Measurements from ENCODE around the gene MESP2. TPM values are rescaled to one million over a fixed set of nuclear protein-coding genes. Genes with fewer than 3 reads are reported as not detected.

MESP2 gene
- not detected for polyA plus RNA-seq

GRCh38 chr15:89776274-89777072 is at the start of gene MESP2:
TSS of gene MESP2 (plus strand) at chr15:89776332. CDS start at chr15:89776358, 26 bp downstream.
- Mint-ChIP-seq H3K4me1 (peaks cover 9 to 11% (median 10%) of the 10 kb centered on the region in 3 donors), H3K36me3 (no peaks in the 10 kb centered on the region), H3K27ac (no peak within 1 kb of the TSS), H3K9me3 (no peaks in the 10 kb centered on the region), H3K4me3 (peak within 1 kb of the TSS; percentile 38 to 78 (median 70)), H3K27me3 (peaks cover 12% of the 10 kb centered on the region)

- Mint-ChIP-seq H3K4me1 (no peaks in the 10 kb centered on the region), H3K36me3 (no peaks in the 10 kb centered on the region), H3K27me3 (peaks cover 2% of the 10 kb centered on the region), H3K27ac (no peak overlapping the region), H3K4me3 (no peak overlapping the region), H3K9me3 (peaks cover 0 to 7% (median 6%) of the 10 kb centered on the region in 3 donors)
These were observed 47.9 kb upstream of the MESP2 start for GRCh38 chr15:89728254-89728653.

GRCh38 chr15:89731275-89731674 is 44.9 kb upstream of the MESP2 start:
- Mint-ChIP-seq H3K27ac (no peak overlapping the region), H3K4me1 (no peaks in the 10 kb centered on the region), H3K9me3 (no peaks in the 10 kb centered on the region), H3K27me3 (peaks cover 5% of the 10 kb centered on the region), H3K36me3 (no peaks in the 10 kb centered on the region), H3K4me3 (no peak overlapping the region)

- H3K36me3 Mint-ChIP-seq = no peaks in the 10 kb centered on the region
- H3K4me3 Mint-ChIP-seq = no peak overlapping the region
- no peaks in the 10 kb centered on the region for H3K4me1 Mint-ChIP-seq
- no peak overlapping the region for H3K27ac Mint-ChIP-seq
- H3K27me3 Mint-ChIP-seq = peaks cover 6% of the 10 kb centered on the region
- no peaks in the 10 kb centered on the region for H3K9me3 Mint-ChIP-seq
These were observed 43.5 kb upstream of the MESP2 start for GRCh38 chr15:89732451-89733172.

GRCh38 chr15:89735773-89736172 is 40.4 kb upstream of the MESP2 start:
- peaks cover 0 to 2% (median 0%) of the 10 kb centered on the region in 3 donors for H3K4me1 Mint-ChIP-seq
- H3K4me3 Mint-ChIP-seq = no peak overlapping the region
- H3K27me3 Mint-ChIP-seq = peaks cover 8% of the 10 kb centered on the region
- no peaks in the 10 kb centered on the region for H3K36me3 Mint-ChIP-seq
- no peak overlapping the region for H3K27ac Mint-ChIP-seq
- no peaks in the 10 kb centered on the region for H3K9me3 Mint-ChIP-seq

GRCh38 chr15:89740137-89740536 is 36.0 kb upstream of the MESP2 start:
- Mint-ChIP-seq H3K4me3 (no peak overlapping the region), H3K9me3 (no peaks in the 10 kb centered on the region), H3K4me1 (peaks cover 0 to 2% (median 0%) of the 10 kb centered on the region in 3 donors), H3K36me3 (no peaks in the 10 kb centered on the region), H3K27ac (no peak overlapping the region), H3K27me3 (peaks cover 4% of the 10 kb centered on the region)

GRCh38 chr15:89743011-89743410 is 33.1 kb upstream of the MESP2 start:
- Mint-ChIP-seq H3K4me3 (no peak overlapping the region), H3K36me3 (no peaks in the 10 kb centered on the region), H3K4me1 (peaks cover 0 to 2% (median 0%) of the 10 kb centered on the region in 3 donors), H3K27ac (no peak overlapping the region), H3K27me3 (no peaks in the 10 kb centered on the region), H3K9me3 (no peaks in the 10 kb centered on the region)

GRCh38 chr15:89743594-89743993 is 32.5 kb upstream of the MESP2 start:
- Mint-ChIP-seq H3K36me3 (no peaks in the 10 kb centered on the region), H3K27ac (no peak overlapping the region), H3K9me3 (no peaks in the 10 kb centered on the region), H3K4me1 (peaks cover 0 to 4% (median 4%) of the 10 kb centered on the region in 3 donors), H3K4me3 (no peak overlapping the region), H3K27me3 (no peaks in the 10 kb centered on the region)

- Mint-ChIP-seq H3K27me3 (peaks cover 3% of the 10 kb centered on the region), H3K9me3 (no peaks in the 10 kb centered on the region), H3K36me3 (no peaks in the 10 kb centered on the region), H3K4me3 (no peak overlapping the region), H3K27ac (no peak overlapping the region), H3K4me1 (peaks cover 3 to 15% (median 3%) of the 10 kb centered on the region in 3 donors)
These were observed 31.0 kb upstream of the MESP2 start for GRCh38 chr15:89745131-89745530.

- Mint-ChIP-seq H3K36me3 (no peaks in the 10 kb centered on the region), H3K27me3 (peaks cover 3% of the 10 kb centered on the region), H3K9me3 (no peaks in the 10 kb centered on the region), H3K4me3 (no peak overlapping the region), H3K4me1 (peaks cover 2 to 15% (median 3%) of the 10 kb centered on the region in 3 donors), H3K27ac (no peak overlapping the region)
These were observed 30.4 kb upstream of the MESP2 start for GRCh38 chr15:89745768-89746167.

GRCh38 chr15:89746386-89746780 is 29.7 kb upstream of the MESP2 start:
- Mint-ChIP-seq H3K4me3 (no peak overlapping the region), H3K9me3 (no peaks in the 10 kb centered on the region), H3K27ac (no peak overlapping the region), H3K27me3 (peaks cover 3% of the 10 kb centered on the region), H3K36me3 (no peaks in the 10 kb centered on the region), H3K4me1 (peaks cover 2 to 15% (median 3%) of the 10 kb centered on the region in 3 donors)

- peaks cover 2 to 15% (median 3%) of the 10 kb centered on the region in 3 donors for H3K4me1 Mint-ChIP-seq
- no peaks in the 10 kb centered on the region for H3K9me3 Mint-ChIP-seq
- H3K27ac Mint-ChIP-seq = no peak overlapping the region
- peak overlapping the region in 1 of 4 donors; percentile 91 for H3K4me3 Mint-ChIP-seq
- peaks cover 3% of the 10 kb centered on the region for H3K27me3 Mint-ChIP-seq
- H3K36me3 Mint-ChIP-seq = no peaks in the 10 kb centered on the region
These were observed 28.1 kb upstream of the MESP2 start for GRCh38 chr15:89747708-89748682.

GRCh38 chr15:89749054-89749453 is 27.1 kb upstream of the MESP2 start:
- Mint-ChIP-seq H3K4me3 (peak overlapping the region in 3 of 4 donors; percentile 84 to 92 (median 91)), H3K27me3 (peaks cover 3% of the 10 kb centered on the region), H3K36me3 (no peaks in the 10 kb centered on the region), H3K9me3 (no peaks in the 10 kb centered on the region), H3K27ac (peak overlapping the region in 1 of 3 donors; percentile 65), H3K4me1 (peaks cover 2 to 15% (median 3%) of the 10 kb centered on the region in 3 donors)

- peaks cover 3% of the 10 kb centered on the region for H3K27me3 Mint-ChIP-seq
- no peaks in the 10 kb centered on the region for H3K36me3 Mint-ChIP-seq
- H3K27ac Mint-ChIP-seq = peak overlapping the region in 1 of 3 donors; percentile 65
- H3K9me3 Mint-ChIP-seq = no peaks in the 10 kb centered on the region
- peak overlapping the region; percentile 78 to 92 (median 88) for H3K4me3 Mint-ChIP-seq
- H3K4me1 Mint-ChIP-seq = peaks cover 2 to 15% (median 3%) of the 10 kb centered on the region in 3 donors
These were observed 26.6 kb upstream of the MESP2 start for GRCh38 chr15:89749526-89749925.

Data from IgD-negative memory B cell (primary cell).